Measurements from ENCODE around the gene MORF4L2. TPM values are rescaled to one million over a fixed set of nuclear protein-coding genes. Genes with fewer than 3 reads are reported as not detected.
"Not testable (repeated sequence)": the region's sequence is repeated elsewhere in the genome, so short reads cannot be mapped to it uniquely, and the experiment has no call there.

Gene MORF4L2
- total RNA-seq, 1 donor from 2014 or later = 345 TPM

DNA sequence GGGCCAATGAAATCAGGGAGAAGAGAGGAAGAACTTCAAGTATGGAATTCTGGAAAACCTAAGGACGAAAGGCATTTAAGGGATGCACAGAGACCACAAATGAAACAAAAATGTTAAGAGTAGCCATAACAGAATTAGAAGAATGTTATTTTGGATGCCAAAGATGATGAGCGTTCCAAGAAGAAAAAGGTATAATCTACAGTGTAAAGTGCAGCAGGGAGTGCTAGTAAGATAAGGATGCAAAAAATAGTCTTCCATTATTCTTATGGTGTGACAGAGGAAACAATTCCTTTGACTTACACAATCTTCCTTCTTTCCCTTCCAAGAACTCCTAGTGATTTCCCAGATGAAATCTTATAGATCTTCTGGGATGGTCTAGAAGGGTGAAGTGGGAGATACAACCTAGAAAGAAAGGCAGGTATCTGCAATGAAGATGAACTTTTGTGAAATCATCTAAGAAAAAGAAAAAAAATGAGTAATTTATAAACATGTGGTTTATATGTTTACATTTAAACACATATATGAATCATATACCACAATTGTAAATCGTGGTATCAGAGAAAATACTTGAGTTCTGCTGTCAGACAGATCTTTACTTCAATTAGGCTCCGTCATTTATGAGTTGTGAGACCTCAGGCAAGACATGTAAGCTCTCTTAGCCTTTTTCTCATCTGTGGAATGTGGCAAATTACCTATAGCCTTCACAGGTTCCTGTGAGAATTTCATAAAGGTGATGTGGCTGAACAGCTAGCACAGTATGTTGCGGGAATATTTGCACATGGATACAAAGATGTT lies 8.1 kb downstream of the MORF4L2 start:
- no peak for DNase-seq

DNA sequence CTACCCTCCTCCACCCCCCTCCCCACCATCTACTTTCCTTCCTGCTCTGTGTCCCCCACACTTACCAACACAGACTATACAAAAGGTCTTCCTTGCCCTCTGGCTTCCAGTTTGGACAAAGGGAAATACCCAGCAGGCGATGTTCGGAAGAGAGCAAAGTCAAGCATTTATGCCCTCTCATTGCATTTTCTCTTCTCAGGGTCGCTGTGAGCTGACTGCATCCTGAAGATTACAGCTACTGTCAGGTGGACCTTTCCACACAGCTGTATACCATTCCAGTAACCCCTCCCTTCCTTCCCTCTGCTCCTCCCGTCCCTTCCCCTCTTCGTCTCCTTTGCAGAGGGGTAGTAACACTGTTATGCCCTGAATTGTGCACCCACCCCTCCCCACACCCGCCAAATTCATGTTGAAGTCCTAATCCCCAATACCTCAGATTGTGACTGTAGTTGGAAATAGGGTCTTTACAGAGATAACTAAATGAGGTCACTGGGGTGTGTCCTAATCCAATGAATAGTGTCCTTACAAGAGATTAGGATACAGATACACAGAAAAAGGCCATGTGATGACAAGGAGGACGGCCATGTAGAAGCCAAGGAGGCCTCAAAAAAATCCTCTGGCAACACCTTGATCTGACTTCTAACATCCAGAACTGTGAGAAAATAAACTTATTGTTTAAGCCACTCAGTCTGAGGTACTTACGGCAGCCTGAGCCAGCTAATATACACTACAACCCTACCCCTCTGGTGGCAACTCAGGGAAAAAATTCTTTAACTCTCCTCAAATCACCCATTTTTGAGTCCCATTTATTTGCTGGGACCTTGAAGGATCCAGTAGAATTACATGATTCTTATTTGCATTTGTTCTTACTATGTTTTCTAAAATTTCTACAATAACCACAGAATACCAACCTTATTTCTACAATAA lies 11.7 kb downstream of the MORF4L2 start:
- no peak for DNase-seq

- no peak for DNase-seq
Observed at GRCh38 chrX:103669745-103670144, 16.8 kb downstream of the MORF4L2 start.

DNA sequence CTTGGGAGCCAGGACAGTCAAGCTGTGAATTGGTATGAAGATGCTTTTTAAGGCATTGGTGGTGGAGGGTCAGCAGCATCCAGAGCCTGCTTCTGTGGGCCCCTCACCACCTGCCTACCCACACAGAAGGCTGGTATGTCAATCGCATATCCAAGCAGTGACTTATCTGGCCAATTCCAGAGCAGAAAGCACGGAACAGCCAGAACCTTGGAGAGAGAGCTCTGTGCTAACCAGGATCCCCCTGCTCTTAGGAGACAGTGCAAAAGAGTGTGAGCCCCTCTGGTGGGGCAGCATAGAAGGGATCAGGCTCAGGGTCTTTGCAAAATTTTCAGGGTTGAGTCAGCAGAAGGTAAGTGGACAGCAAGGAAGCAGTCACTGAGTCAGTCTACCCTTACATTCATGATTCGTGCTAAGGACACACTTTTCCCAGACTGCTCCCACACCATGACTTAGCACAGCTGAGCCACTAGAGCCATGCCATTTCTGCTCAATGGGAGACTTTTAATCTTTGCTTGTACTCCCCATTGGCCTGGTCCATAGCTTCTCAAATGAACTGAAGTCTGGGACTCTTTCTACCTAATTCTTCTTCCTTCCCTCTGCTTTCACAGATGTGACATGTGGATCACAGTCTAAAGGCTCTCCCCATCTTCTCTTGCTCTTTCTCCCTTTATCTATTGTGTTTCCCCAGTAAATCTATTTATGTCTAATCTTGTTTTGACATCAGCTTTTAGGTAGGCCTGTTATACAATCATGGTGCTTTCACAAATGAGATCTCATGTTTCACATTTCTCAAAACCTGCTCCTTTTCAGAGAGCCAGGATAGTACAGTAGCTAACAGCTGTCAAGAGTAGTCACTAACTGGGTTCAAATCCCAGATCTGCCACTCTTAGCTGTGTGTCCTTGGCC lies 20.0 kb downstream of the MORF4L2 start:
- DNase-seq = no peak

DNA sequence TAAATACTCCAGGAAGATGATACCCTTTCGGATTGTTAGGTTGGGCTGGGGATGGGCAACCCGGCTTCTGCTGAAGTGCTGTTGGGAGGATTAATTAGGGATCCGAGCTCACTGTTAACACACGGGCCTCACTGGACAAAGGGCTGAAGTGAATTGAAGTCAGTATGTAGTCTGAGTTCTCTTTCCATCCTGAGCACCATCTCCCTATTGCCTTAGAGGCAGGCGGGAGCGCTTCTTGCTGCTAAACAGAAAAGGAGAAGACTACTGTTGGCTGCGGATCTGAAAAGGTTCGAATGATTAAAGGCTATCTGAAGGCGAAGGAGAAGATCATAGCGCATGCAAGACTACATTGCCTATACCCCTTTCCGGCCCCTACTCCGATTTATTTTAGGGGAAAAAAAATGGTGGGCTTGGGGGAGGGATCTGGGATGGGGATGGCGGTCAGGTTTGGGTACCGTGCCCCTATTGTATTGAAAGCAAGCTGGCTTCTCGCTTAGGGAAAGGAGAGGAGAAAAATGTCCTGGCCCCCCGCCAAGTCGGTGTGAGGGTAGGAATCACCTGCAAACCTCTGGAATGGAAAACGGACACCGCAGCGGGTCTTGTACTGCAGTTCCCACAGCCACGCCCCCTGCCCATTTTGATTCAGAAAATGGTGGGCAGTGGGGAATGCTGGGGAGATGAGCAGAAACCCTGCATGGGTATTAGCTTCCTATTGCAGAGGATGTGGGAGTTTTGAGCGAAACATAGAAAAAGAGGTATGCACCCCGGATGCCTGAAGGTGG lies 22.3 kb downstream of the MORF4L2 start:
- DNase-seq = no peak

GRCh38 chrX:103659460-103659859 lies 27.0 kb downstream of the MORF4L2 start:
- not testable (repeated sequence) for DNase-seq

- no peak for DNase-seq
Observed at GRCh38 chrX:103658681-103659433, 27.6 kb downstream of the MORF4L2 start.

- not testable (repeated sequence) for DNase-seq
Observed at GRCh38 chrX:103657066-103657465, 29.4 kb downstream of the MORF4L2 start.

DNA sequence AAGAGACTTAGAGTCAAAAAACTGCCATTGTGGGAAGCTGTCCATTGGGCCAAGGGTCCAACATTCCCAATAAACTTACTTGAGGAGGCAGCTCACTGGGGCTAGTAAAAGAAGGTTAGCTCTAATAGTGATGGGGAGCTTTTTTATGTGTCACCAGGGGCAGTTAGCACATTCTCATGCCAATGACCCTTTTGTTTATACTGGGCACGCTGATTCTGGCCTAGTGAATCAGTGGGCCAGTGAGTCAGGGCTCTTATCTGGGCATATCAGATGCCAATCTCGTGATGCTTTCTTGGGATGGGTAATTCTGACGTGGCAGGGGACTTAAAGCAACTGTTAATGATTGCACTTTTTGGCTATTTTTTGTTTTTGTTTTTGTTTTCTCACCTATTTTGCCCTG lies 29.9 kb downstream of the MORF4L2 start:
- no peak for DNase-seq

DNA sequence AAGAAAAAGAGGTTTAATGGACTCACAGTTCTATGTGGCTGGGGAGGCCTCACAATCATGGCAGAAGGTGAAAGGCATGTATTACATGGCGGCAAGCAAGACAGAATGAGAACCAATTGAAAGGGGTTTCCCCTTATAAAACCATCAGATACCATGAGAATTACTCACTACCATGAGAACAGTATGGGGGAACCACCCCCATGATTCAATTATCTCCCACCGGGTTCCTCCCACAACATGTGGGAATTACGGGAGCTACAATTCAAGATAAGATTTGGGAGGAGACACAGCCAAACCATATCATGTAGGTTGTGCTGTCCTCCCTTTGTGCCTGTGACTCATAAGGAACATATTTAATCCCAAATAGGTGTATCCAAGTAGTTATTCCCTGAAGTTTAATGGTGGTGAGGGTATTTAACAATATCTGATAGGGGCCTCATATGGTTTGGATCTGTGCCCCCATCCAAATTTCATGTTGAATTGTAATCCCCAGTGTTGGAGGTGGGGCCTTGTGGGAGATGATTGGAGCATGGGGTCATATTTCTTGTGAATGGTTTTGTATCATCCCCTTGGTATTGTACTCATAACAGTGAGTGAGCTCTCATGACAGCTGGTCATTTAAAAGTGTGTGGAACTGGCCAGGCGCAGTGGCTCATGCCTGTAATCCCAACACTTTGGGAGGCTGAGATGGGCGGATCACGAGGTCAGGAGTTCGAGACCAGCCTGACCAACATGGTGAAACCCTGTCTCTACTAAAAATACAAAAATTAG lies 31.1 kb downstream of the MORF4L2 start:
- DNase-seq = not testable (repeated sequence)

- no peak for DNase-seq
Observed at GRCh38 chrX:103651151-103651773, 35.2 kb downstream of the MORF4L2 start.

DNA sequence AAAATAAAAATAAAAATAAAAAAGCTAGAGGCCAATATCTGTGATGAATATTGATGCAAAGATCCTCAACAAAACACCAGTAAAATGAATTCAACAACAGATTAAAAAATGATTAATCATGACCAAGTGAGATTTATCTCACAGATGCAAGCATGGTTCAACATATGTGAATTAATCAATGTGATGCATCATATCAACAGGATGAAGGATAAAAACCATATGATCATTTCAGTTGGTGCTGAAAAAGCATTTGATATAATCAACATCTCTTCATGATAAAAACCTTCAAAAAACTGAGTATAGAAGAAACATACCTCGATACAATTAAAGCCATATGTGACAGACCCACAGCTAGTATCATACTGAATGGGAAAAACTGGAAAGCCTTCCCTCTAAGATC lies 38.9 kb downstream of the MORF4L2 start:
- no peak for DNase-seq

DNA sequence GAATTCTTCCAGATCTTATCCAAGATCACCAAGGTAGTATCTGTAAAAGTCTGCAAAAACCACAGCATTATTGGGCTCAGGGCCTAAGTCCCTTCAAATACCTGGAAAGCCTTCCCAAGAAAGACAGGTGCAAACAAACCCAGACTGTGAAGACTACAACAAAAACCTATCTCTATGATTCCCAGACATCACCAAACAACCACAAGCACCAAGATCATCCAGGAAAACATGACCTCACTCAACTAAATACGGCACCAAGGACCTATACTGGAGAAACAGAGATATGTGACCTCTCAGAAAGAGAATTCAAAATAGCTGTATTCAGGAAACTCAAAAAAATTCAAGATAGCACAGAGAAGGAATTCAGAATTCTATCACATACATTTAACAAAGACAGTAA lies 42.4 kb downstream of the MORF4L2 start:
- no peak for DNase-seq

- no peak for DNase-seq
Observed at GRCh38 chrX:103640401-103641155, 45.9 kb downstream of the MORF4L2 start.

DNA sequence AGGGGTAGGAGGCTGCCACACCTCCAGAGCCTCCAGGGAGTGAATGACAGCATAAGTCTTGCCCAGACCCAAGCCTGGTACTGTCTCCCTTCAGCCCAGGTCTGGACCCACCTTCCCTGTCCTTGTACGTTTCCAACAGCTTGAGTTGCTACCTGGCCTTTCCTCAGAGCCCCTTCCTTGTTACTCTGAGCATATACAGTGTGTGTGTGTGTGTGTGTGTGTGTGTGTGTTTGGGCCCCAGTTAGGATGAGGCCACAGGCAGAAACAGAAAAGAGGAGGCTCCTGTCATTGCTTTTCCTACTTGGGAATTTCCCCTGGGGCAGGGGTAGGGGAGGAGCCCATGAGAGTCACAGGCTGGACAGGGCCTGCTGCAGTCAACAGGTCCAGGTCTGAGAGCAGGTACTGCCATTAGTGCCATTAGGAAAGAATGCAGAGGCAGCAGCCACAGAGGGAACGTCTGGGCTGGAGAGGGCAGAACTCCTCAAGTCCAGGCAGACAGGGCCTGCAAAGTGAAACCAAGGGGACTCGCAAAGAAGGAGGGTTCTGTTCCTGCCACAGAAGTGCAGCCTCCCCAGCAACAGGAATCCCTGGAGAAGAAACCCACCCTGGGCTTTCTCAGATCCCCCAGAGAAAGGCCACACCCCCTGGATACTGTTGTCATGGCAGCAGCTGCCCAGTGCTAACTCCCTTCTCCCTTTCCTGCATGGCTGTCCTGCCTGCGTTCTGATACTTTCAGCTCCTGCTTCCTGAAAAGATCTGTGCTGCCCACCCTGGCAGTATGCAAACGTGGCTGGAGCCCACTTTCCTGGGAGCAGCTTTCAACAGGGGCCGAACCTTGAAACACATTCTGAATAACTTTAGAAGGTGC lies 47.8 kb downstream of the MORF4L2 start:
- peak; percentile 6 for DNase-seq

DNA sequence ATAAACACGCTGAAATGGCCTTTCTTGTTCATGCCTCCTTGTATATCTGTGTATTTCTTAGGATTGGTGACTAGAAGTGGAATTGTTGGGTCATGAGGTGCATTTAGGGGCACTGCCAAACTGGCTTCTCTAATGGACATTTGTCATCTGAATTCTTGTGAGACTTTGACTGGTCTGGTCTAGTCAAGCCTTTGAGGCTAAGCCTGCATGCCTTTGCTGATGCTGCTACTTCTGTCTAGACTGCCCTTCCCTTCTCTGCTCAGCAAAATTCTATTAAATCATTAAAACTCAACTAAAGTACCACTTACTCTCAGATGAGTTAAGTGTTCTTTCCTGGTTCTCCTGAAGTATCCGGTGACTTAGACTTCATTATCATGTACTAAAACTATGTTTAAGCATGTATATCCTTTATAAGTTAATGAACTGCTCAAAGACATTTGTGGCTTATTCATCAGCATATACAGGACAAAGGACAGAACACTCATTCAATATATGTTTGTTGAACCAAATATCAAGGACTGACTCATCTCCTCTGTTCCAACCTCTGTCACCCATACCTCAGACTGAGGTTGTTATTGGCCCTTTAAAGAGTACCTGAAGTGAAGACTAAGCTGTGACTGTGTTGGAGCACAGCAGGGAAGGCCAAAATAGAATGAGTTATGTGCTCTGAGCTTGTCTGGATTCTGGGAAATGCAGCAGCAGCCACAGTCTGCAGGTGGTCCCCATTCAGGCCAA lies 48.7 kb downstream of the MORF4L2 start:
- no peak for DNase-seq

GRCh38 chrX:103635436-103635835 lies 51.1 kb downstream of the MORF4L2 start:
- no peak for DNase-seq
